ENCODE results near the gene SKAP2.
A peak's percentile ranks its signal among the peaks of the same experiment; 100 is the strongest.

DNA sequence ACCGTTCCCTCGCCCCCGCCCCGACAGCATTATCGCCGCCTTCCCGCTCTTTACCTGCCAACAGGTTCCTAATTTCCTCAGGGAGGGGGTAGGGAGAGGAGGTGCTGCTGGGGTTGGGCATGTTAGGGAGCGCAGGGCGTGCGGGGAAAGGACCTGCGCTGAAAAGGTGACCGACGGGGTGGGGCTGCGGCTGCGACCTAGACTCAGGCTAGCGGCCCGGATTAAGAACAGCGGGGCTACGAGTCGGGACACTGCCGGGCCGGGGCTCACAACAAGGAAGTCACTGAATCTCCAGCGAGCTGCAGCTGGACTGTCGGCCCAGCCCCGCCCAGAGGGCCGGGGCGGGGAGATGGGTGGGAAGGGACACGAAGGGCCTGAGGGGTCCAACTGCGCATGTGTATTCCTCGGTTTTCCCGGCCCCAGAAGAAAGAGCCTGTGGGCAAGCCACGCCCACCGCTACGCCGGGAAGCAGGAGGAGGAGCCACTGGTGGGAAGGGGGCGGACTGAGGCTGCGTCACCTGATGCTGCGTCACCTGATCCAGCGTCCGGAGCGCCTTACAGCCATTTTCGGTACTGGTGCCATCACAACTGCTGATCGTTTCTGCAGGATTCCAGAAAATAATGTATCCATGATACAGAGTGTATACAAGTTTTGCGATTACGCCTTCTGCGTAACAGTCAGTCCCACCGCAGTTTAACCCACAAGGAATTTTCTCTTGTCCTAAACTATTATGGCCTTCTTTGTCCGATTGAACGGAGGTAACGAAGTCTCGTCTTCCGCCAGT lies at the start of gene SKAP2:
- no peak for TF ChIP-seq RXRA (IDR thresholded peaks at IDR 0.05; ENCODE audit: borderline replicate concordance, low read depth)
- TF ChIP-seq, protein P1, sequence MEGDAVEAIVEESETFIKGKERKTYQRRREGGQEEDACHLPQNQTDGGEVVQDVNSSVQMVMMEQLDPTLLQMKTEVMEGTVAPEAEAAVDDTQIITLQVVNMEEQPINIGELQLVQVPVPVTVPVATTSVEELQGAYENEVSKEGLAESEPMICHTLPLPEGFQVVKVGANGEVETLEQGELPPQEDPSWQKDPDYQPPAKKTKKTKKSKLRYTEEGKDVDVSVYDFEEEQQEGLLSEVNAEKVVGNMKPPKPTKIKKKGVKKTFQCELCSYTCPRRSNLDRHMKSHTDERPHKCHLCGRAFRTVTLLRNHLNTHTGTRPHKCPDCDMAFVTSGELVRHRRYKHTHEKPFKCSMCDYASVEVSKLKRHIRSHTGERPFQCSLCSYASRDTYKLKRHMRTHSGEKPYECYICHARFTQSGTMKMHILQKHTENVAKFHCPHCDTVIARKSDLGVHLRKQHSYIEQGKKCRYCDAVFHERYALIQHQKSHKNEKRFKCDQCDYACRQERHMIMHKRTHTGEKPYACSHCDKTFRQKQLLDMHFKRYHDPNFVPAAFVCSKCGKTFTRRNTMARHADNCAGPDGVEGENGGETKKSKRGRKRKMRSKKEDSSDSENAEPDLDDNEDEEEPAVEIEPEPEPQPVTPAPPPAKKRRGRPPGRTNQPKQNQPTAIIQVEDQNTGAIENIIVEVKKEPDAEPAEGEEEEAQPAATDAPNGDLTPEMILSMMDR (IDR thresholded peaks at IDR 0.05): no peak
- TF ChIP-seq TCF12 (IDR thresholded peaks at IDR 0.05): 0 out of 2 replicates have a peak, but pooled peaks have one; percentile 14
- TF ChIP-seq RAD21 (IDR thresholded peaks at IDR 0.05; ENCODE audit: low read length): no peak
- no peak for TF ChIP-seq NFIC (IDR thresholded peaks at IDR 0.05; ENCODE audit: borderline replicate concordance)
- TF ChIP-seq EP300 (IDR thresholded peaks at IDR 0.05; ENCODE audit: borderline replicate concordance in 1 of 2, low read depth in 1 of 2, low read length in 1 of 2): no peak
- peak; percentile 93 for TF ChIP-seq POLR2AphosphoS5 (IDR thresholded peaks at IDR 0.05; ENCODE audit: low read depth, low read length)
- no peak; the same call in 1 of the 2 replicates for TF ChIP-seq MXI1 (IDR thresholded peaks at IDR 0.05; ENCODE audit: low read depth, low read length)
- TF ChIP-seq, protein P2, sequence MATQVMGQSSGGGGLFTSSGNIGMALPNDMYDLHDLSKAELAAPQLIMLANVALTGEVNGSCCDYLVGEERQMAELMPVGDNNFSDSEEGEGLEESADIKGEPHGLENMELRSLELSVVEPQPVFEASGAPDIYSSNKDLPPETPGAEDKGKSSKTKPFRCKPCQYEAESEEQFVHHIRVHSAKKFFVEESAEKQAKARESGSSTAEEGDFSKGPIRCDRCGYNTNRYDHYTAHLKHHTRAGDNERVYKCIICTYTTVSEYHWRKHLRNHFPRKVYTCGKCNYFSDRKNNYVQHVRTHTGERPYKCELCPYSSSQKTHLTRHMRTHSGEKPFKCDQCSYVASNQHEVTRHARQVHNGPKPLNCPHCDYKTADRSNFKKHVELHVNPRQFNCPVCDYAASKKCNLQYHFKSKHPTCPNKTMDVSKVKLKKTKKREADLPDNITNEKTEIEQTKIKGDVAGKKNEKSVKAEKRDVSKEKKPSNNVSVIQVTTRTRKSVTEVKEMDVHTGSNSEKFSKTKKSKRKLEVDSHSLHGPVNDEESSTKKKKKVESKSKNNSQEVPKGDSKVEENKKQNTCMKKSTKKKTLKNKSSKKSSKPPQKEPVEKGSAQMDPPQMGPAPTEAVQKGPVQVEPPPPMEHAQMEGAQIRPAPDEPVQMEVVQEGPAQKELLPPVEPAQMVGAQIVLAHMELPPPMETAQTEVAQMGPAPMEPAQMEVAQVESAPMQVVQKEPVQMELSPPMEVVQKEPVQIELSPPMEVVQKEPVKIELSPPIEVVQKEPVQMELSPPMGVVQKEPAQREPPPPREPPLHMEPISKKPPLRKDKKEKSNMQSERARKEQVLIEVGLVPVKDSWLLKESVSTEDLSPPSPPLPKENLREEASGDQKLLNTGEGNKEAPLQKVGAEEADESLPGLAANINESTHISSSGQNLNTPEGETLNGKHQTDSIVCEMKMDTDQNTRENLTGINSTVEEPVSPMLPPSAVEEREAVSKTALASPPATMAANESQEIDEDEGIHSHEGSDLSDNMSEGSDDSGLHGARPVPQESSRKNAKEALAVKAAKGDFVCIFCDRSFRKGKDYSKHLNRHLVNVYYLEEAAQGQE (IDR thresholded peaks at IDR 0.05; ENCODE audit: low read depth, low read length): no peak
- TF ChIP-seq MAX (IDR thresholded peaks at IDR 0.05; ENCODE audit: low read depth): peak; percentile 76
- no peak for TF ChIP-seq TEAD4 (IDR thresholded peaks at IDR 0.05; ENCODE audit: borderline replicate concordance, insufficient read depth)
- no peak for TF ChIP-seq SMC3 (IDR thresholded peaks at IDR 0.05; ENCODE audit: low read depth, low read length)
- no peak for TF ChIP-seq PBX3 (IDR thresholded peaks at IDR 0.05)
